DND-41 (cell line): ENCODE data around the gene CSRNP3.

Experiments used
- CTCF ChIP-seq: IDR thresholded peaks from 2 replicates; pipeline ENCODE4 v1.5.1; 2012; ENCODE audit warnings: borderline replicate concordance, low read length, moderate library complexity, mild to moderate bottlenecking; ENCODE audit not compliant: poor library complexity, severe bottlenecking; ENCODE audit errors: extremely low read depth
- EZH2 ChIP-seq: IDR thresholded peaks from 3 replicates; pipeline ENCODE4 v1.6.1; 2012; ENCODE audit warnings: borderline replicate concordance, low read depth, mild to moderate bottlenecking, moderate library complexity, low read length, inconsistent platforms; ENCODE audit not compliant: severe bottlenecking

GRCh38 chr2:165456027-165456426 is 13.5 kb upstream of the CSRNP3 start:
- TF ChIP-seq CTCF = no peak
- no peak for TF ChIP-seq EZH2
